Panc1 (cell line): ENCODE data around the gene ATP6V1C2. TPM values are rescaled to one million over a fixed set of nuclear protein-coding genes. Genes with fewer than 3 reads are reported as not detected.

Experiments used
- ATAC-seq: fragments of 200-7000 bp; cut with Tn5 transposase; 2 replicates; pipeline ENCODE4 v1.9.1; 2020; ENCODE audit warnings: mild to moderate bottlenecking, moderate library complexity
- BruUV-seq: library from RNA; stranded (reverse); fragments of 400-500 nt; replicated peaks from 2 replicates; lab custom pipeline; 2021; lab: Mats Ljungman, UMichigan
- CTCF ChIA-PET: fragments of 300-600 bp; sonication (Branson Sonifier 250); formaldehyde crosslinking; loops from one replicate; lab custom pipeline; 2022; ENCODE audit warnings: antibody characterized with exemption; lab: Charles Lee
- POLR2A ChIA-PET: fragments of 300-600 bp; sonication (Branson Sonifier 250); formaldehyde crosslinking; loops from one replicate; lab custom pipeline; 2022; ENCODE audit warnings: antibody characterized with exemption; lab: Charles Lee
- DNase-seq: peaks from one replicate; pipeline ENCODE4 v3.0.0-alpha.2; 2010; ENCODE audit warnings: low read depth, low spot score
- H3K27ac ChIP-seq: 2 replicates; pipeline ENCODE4 v1.5.1; 2011; ENCODE audit warnings: mild to moderate bottlenecking, low read length, inconsistent platforms
- H3K27me3 ChIP-seq: fragments of 200-500 bp; sonication (Bioruptor generic); 2 replicates; pipeline ENCODE4 v1.6.0; 2014; ENCODE audit warnings: low read length, inconsistent platforms; ENCODE audit not compliant: control insufficient read depth, insufficient read depth
- H3K36me3 ChIP-seq: fragments of 200-500 bp; sonication (Bioruptor generic); 2 replicates; pipeline ENCODE4 v1.5.1; 2014; ENCODE audit warnings: inconsistent platforms, mild to moderate bottlenecking, low read length, moderate library complexity; ENCODE audit not compliant: control insufficient read depth, insufficient read depth
- H3K4me1 ChIP-seq: 2 replicates; pipeline ENCODE4 v1.5.1; 2011; ENCODE audit warnings: inconsistent platforms, mild to moderate bottlenecking, low read length, moderate library complexity; ENCODE audit not compliant: control insufficient read depth, insufficient read depth
- H3K4me3 ChIP-seq, 2 experiments: 2 replicates each; pipeline ENCODE4 v1.5.1; 2011 to 2012; ENCODE audit warnings: low read depth in 2 of 2, low read length in 2 of 2, mild to moderate bottlenecking in 2 of 2, inconsistent platforms in 1 of 2, moderate library complexity in 1 of 2
- H3K9me3 ChIP-seq: fragments of 200-500 bp; sonication (Bioruptor generic); 2 replicates; pipeline ENCODE4 v1.5.1; 2014; ENCODE audit warnings: low read depth, mild to moderate bottlenecking, inconsistent platforms, low read length, moderate library complexity; ENCODE audit not compliant: control insufficient read depth, insufficient read depth
- POLR2AphosphoS5 ChIP-seq: IDR thresholded peaks from 2 replicates; pipeline ENCODE4 v1.6.1; 2012; ENCODE audit warnings: mild to moderate bottlenecking, low read depth, low read length, moderate library complexity
- REST ChIP-seq, 2 experiments: IDR thresholded peaks; 2 replicates each; pipeline ENCODE4 v1.6.1; 2011 to 2012; ENCODE audit warnings: low read depth in 2 of 2, control low read depth in 1 of 2, low read length in 1 of 2, mild to moderate bottlenecking in 1 of 2, moderate library complexity in 1 of 2; ENCODE audit not compliant: insufficient read depth in 1 of 2
- SIN3A ChIP-seq: IDR thresholded peaks from 2 replicates; pipeline ENCODE4 v1.6.1; 2012; ENCODE audit warnings: low read depth, mild to moderate bottlenecking, low read length, moderate library complexity, borderline replicate concordance; ENCODE audit not compliant: insufficient read depth
- TCF7L2 ChIP-seq: IDR thresholded peaks from 2 replicates; pipeline ENCODE4 v1.6.1; 2011; ENCODE audit warnings: mild to moderate bottlenecking, low read depth, low read length, inconsistent platforms
- in situ Hi-C: cut with HindIII; loops from 2 replicates; pipeline ENCODE4 v1.10.0; 2016; ENCODE audit warnings: low sequenced_read_pairs, low pct_unique_long_range_greater_than_20kb
- intact Hi-C: fragments of 100-400 bp; cut with micrococcal nuclease; formaldehyde crosslinking; loops from one replicate; pipeline ENCODE4 v1.10.0; 2022; ENCODE audit not compliant: unreplicated experiment
- total RNA-seq: library from RNA; stranded (reverse); gene quantifications from one replicate; pipeline ENCODE4 v1.2.1, GENCODE V29; 2021; ENCODE audit not compliant: unreplicated experiment
- TF ChIP-seq, protein P1 (sequence below): fragments of 450-650 bp; IDR thresholded peaks from 2 replicates; pipeline ENCODE4 v1.5.1; 2017; ENCODE audit warnings: mild to moderate bottlenecking

ATP6V1C2 gene
- total RNA-seq, 1 experiment from 2014 or later = 0.54 TPM

DNA sequence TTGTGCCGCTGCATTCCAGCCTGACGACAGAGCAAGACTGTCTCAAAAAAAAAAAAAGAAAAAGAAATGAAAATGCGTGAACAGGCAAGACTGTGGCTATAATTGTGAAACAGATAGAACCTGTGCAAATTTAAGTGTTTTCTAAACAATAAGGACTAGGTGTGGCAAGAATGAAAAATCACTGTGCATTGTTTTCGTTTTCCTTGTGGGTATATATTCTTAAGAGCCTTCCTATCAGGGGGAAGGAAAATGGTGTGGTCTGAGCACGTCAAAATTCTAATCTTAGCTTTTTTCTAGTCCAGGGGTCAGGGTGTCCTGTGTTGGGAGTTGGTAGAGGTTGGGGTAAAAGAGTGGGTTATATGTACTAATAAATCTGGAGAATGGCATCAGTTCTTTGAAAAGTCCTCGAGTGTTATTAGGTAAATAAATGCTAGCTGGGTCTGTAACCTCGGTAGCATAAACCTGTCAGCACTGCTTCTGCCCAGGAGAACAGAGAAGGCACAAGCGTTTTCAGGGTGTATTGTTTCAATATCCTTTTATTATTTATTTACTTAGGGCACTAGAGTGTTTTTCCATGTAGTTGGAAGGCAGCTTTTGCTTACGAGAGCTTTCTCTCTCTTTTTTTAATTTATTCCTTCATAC, 11.6 kb downstream of the ATP6V1C2 start:
- ATAC-seq (no peak), DNase-seq (no peak)
- Histone ChIP-seq H3K4me3 (no peak overlapping the region), H3K4me1 (no peaks in the 10 kb centered on the region), H3K36me3 (no peaks in the 10 kb centered on the region), H3K27ac (no peak overlapping the region), H3K9me3 (no peaks in the 10 kb centered on the region), H3K27me3 (no peaks in the 10 kb centered on the region)
- TF ChIP-seq SIN3A = no peak
- no peak for TF ChIP-seq POLR2AphosphoS5
- no peak for TF ChIP-seq TCF7L2
- TF ChIP-seq, protein P1, sequence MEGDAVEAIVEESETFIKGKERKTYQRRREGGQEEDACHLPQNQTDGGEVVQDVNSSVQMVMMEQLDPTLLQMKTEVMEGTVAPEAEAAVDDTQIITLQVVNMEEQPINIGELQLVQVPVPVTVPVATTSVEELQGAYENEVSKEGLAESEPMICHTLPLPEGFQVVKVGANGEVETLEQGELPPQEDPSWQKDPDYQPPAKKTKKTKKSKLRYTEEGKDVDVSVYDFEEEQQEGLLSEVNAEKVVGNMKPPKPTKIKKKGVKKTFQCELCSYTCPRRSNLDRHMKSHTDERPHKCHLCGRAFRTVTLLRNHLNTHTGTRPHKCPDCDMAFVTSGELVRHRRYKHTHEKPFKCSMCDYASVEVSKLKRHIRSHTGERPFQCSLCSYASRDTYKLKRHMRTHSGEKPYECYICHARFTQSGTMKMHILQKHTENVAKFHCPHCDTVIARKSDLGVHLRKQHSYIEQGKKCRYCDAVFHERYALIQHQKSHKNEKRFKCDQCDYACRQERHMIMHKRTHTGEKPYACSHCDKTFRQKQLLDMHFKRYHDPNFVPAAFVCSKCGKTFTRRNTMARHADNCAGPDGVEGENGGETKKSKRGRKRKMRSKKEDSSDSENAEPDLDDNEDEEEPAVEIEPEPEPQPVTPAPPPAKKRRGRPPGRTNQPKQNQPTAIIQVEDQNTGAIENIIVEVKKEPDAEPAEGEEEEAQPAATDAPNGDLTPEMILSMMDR = no peak
- no peak for TF ChIP-seq REST (IDR thresholded peaks at IDR 0.05; ENCODE audit: insufficient read depth in 1 of 2, low read depth in 2 of 2, low read length in 1 of 2)
- ChIA-PET POLR2A (no interaction called here), CTCF (no interaction called here)
- no TSS peak for BruUV-seq
- in situ Hi-C loops = no loop called here
- intact Hi-C loops = no loop called here

DNA sequence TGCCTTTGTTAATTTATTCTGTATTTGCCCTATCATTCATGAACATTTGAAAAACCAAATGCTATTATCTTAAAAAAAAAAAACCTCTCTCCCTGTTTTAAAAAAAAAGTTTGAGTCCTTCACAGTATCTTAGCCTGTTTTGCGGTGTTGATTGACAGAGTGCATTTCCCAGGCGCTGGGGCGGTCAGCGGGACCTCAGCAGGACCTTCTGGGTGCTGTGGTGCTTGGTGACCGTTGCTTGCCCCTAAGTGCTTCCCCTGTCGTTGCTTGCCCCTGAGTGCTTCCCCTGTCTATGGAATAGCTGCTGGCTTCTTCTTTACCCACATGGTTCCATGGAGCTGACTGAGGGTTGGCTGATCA, 12.1 kb downstream of the ATP6V1C2 start:
- H3K4me3 ChIP-seq = no peak overlapping the region
- BruUV-seq = no TSS peak
- POLR2A ChIA-PET = no interaction called here
- TF ChIP-seq REST (IDR thresholded peaks at IDR 0.05; ENCODE audit: insufficient read depth in 1 of 2, low read depth in 2 of 2, low read length in 1 of 2) = no peak
- no peak for TF ChIP-seq SIN3A
- TF ChIP-seq TCF7L2 = no peak
- TF ChIP-seq, protein P1 = no peak
- no peak for TF ChIP-seq POLR2AphosphoS5
- in situ Hi-C loops = no loop called here
- DNase-seq (no peak), ATAC-seq (no peak)
- H3K36me3 ChIP-seq = no peaks in the 10 kb centered on the region
- CTCF ChIA-PET = no interaction called here
- intact Hi-C loops = no loop called here
- H3K27ac ChIP-seq = no peak overlapping the region
- H3K4me1 ChIP-seq = no peaks in the 10 kb centered on the region
- no peaks in the 10 kb centered on the region for H3K27me3 ChIP-seq
- H3K9me3 ChIP-seq = no peaks in the 10 kb centered on the region
